Embryonic facial prominence (tissue), 1 donor: Measurements from ENCODE around the gene BMERB1.
"Not testable (repeated sequence)": the region's sequence is repeated elsewhere in the genome, so short reads cannot be mapped to it uniquely, and the experiment has no call there.

Experiments used
- DNase-seq: peaks from one replicate; pipeline ENCODE4 v3.0.0-alpha.2; 2016; ENCODE audit errors: extremely low spot score

BMERB1 gene

GRCh38 chr16:15425861-15426260 is 8.5 kb upstream of the BMERB1 start:
- no peak for DNase-seq

DNA sequence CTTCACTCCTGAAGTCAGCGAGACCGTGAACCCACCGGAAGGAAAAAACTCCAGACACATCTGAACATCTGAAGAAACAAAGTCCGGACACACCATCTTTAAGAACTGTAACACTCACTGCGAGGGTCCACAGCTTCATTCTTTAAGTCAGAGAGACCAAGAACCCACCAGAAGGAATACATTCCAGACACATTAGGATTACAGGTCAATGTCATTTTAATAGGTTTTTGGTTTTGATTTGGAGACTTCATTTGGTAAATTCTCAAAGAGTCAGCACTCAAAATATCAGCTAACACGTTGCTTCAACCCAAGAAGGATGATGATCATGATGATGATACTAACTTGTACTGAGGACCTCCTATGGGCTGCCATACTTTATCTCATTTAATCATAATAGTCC is 7.6 kb upstream of the BMERB1 start:
- no peak for DNase-seq

- peak; percentile 13 for DNase-seq
Measured at GRCh38 chr16:15427648-15428239, 6.6 kb upstream of the BMERB1 start.

DNA sequence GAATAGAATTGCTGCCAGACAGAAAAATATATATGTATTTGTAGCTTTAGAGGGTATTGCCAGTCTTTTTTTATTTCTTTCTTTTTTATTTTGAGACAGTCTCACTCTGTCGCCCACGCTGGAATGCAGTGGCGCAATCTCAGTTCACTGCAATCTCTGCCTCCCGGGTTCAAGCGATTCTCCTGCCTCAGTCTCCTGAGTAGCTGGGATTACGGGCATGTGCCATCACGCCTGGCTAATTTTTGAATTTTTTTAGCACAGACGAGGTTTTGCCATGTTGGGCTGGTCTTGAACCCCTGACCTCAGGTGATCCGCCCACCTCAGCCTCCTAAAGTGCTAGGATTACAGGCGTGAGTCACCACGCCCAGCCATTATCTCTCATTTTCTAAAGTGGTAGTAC is 3.5 kb upstream of the BMERB1 start:
- DNase-seq: not testable (repeated sequence)

DNA sequence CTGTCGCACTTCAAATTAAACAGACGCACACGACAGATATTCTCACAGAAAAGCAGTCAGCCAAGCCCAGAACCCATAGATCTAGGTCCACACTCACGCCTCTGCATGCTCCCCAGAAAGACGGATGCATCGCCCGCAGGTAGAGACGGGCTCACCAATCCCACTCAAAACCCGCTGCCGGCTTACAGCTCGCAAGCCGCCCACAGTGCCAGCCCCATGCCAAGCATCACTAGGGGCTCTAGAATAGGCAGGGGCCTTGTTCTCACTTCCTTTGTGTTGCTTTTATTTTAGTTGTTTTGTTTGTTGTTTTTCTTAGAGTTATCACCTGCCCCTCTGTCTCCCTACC is 336 bp upstream of the BMERB1 start:
- no peak for DNase-seq

DNA sequence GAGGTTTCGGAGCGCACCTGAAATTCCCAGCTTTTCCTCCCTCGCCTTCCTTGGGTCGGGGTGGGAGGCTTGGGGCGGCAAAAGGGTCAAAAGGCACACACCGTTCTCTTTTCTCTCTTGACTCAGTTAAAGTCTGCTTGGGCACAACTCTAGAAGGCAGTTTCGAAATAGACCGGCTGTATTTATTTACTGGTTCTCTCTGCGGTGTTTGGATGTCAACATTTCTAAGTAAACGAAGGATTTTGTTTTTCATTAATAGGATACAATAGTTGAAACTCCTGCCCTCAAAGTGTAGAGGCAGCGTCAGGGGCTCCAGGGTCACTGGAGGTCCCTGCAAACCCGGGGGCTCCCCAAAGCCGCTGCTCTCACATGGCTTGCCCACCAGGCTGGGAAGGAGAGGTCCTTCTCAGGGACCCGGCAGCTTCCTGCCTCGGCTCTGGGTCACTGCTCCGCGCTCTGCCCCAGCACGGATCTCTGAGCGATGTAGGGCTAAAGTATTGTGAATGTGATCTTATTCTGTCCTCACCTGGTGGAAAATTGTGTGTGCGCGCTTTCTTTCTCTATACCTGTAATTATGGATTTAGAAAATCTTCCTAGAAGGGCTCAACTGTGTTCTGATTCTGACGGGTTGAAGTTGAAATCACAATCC is 952 bp downstream of the BMERB1 start:
- DNase-seq: no peak

DNA sequence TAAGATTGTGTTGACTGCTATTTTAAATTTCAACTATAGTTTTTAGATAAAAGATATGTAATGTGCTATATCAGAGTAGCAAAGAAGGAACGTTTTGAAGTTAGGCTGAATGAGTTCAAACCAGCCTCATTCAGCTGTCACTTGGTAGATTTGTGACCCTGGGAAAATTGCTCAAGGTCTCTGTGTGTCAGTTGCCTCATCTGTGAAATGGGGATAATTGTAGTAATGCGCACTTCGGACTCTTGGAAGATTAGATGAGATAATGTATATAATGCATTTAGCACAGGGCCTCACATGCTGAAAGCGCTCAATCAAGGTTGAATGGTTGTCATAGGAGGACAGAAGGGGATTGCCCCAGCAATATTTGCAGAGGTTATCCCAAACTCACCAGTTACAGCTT is 4.7 kb downstream of the BMERB1 start:
- DNase-seq: no peak

DNA sequence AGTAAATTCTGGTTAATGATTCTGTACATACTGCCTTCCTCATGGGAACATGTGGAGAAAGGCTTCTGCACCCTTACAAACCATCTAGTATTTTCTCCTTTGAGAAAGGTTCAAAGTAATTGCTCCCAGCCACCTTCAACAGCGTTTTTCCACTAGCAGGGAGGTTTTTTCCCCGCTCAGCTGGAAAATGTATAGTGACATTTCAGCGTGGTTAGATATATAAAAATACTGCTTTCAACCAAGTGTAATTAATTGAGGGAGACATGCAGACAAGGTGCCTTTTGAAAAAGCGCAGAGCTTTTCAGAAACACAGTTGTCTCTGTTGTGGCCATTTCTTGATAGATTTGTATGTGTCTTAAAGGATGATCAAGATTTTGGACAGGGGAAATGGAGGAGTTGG is 5.1 kb downstream of the BMERB1 start:
- no peak for DNase-seq

- no peak for DNase-seq
Measured at GRCh38 chr16:15440852-15441251, 6.5 kb downstream of the BMERB1 start.

- DNase-seq: not testable (repeated sequence)
Measured at GRCh38 chr16:15442140-15442539, 7.8 kb downstream of the BMERB1 start.

DNA sequence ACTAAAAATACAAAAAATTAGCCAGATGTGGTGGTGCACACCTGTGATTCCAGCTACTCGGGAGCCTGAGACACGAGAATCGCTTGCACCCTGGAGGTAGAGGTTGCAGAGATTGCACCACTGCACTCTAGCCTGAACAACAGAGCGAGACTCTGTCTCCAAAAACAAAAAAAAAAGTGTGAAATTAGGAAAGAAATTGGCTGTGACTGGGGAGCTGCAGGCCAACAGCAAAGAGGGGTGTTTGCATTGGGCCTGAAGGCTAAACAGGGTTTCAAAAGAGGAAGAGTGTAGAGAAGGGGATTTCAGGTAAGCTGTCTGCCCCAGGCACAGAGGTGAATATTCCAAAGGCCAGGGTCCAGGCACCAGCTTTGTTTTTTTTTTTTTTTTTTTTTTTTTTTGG is 9.4 kb downstream of the BMERB1 start:
- no peak for DNase-seq

- no peak for DNase-seq
Measured at GRCh38 chr16:15444264-15444663, 9.9 kb downstream of the BMERB1 start.

GRCh38 chr16:15445450-15445849 is 11.1 kb downstream of the BMERB1 start:
- DNase-seq: no peak

DNA sequence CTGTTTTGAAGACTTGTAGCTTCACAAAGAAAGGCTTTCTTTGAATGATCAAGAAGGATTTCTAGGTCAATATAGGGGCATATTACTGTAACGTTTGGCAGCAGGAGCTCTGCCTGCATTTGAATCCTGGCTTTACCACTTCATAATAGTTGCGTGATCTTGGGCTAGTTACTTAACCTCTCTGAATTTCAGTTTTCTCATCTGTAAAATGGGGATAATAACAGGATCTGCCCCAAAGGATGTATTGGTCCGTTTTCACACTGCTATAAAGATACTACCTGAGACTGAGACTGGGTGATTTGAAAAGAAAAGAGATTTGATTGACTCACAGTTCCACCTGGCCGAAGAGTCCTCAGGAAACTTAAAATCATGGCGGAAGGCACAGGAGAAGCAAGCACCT is 12.5 kb downstream of the BMERB1 start:
- DNase-seq: no peak

DNA sequence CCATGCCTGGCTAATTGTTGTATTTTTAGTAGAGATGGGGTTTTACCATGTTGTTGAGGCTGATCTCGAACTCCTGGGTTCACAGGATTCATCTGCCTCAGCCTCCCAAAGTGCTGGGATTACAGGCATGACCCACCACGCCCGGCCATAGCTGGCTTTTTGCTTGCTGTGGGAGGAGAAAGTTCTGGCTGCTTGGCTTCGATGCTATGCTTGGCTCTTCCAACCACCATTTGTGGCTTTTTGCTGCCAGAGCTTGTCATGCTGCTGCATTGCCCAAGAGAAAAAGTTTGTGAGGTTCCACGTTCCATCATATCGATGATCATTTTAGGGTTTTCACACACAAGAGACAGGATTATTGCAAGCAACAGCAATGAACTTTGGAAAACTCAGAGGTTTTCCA is 16.2 kb downstream of the BMERB1 start:
- DNase-seq: no peak

- no peak for DNase-seq
Measured at GRCh38 chr16:15451098-15451731, 16.8 kb downstream of the BMERB1 start.

DNA sequence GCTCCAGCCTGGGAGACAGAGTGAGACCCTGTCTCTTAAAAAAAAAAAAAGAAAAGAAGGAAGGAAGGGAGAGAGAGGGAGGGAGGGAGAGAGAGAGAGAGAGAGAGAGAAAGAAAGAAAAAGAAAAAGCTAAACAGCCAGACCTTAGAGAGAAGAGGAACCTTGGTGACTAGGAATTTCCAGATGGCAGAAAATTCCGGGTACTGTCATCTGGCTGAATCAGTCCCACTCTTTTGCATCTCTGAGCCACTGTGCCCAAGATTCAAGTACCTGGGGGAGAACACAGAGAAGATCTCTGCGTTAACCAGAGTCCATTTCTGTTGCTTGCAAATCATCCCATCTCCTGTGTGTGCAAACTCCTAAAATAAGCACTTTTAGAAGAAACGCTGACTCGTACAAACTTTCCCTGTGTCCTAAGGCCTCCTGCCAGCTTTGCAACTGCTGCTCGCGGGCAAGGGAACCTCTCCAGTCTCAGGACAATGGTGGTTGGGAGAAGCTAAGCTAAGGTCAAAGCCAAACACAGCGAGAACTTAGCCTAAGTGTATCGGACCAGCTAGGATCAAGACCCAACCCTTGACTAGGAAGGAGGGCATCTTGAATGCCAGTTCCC is 18.0 kb downstream of the BMERB1 start:
- no peak for DNase-seq

GRCh38 chr16:15453296-15453695 is 18.9 kb downstream of the BMERB1 start:
- DNase-seq: not testable (repeated sequence)

GRCh38 chr16:15454933-15455332 is 20.5 kb downstream of the BMERB1 start:
- not testable (repeated sequence) for DNase-seq

GRCh38 chr16:15457400-15457799 is 23.0 kb downstream of the BMERB1 start:
- DNase-seq: no peak

DNA sequence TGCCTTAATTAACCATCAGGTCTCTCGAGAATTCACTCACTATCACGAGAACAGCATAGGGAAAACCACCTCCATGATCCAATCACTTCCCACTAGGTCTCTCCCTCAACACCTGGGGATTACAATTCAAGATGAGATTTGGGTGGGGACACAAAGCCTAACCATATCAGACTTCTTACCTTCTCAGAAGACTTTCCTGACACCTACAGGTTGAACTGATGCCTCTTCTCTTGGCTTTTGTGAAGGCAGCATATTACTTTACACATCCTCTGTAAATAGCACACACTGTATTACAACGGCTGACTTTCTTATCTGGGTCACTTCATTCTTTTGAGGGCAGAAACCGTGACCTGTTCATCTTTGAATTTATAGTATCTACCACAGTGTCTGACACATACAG is 23.6 kb downstream of the BMERB1 start:
- DNase-seq: no peak

- no peak for DNase-seq
Measured at GRCh38 chr16:15459791-15460190, 25.4 kb downstream of the BMERB1 start.

DNA sequence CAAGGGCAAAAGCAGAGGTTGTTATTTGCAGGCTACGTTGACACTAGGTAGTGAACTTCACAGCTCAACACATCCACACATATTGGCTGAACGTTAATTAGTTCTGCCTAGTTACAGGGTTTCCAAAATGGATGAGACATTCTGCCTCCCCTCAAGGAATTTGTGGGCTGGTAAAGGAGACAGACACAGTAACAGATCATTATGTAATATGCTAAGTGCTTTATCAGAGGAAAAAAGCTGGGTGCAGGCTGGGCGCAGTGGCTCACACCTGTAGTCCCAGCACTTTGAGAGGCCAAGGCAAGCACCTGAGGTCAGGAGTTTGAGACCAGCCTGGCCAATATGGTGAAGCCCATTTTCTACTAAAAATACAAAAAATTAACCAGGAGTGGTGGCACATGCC is 26.2 kb downstream of the BMERB1 start:
- no peak for DNase-seq
